RPMI7951 (cell line): ENCODE results near the gene ZNF135. TPM values are rescaled to one million over a fixed set of nuclear protein-coding genes. Genes with fewer than 3 reads are reported as not detected.

Experiments used
- DNase-seq: peaks from one replicate; pipeline ENCODE4 v3.0.0-alpha.2; 2012; ENCODE audit warnings: low read depth
- total RNA-seq: library from RNA; depleted of rRNA; stranded (reverse); fragments of >200 nt; shearing (Covaris generic); gene quantifications from 2 replicates; pipeline ENCODE4 v1.2.3, GENCODE V29; 2014; rRNA removed

ZNF135 gene
- 0.72 and 0.88 TPM in 2 replicates for total RNA-seq

GRCh38 chr19:58059003-58059670 is at the start of gene ZNF135:
TSS of gene ZNF135 (plus strand) at chr19:58059282. CDS start at chr19:58060003, 721 bp downstream.
- DNase-seq = peak; percentile 75

- no peak for DNase-seq
Measured at GRCh38 chr19:58009301-58009665, 49.8 kb upstream of the ZNF135 start.

GRCh38 chr19:58009666-58010301 is 49.3 kb upstream of the ZNF135 start:
- DNase-seq = peak; percentile 90

GRCh38 chr19:58010507-58010906 is 48.6 kb upstream of the ZNF135 start:
- DNase-seq = no peak

GRCh38 chr19:58014141-58014540 is 44.9 kb upstream of the ZNF135 start:
- no peak for DNase-seq

GRCh38 chr19:58020129-58020528 is 39.0 kb upstream of the ZNF135 start:
- DNase-seq = no peak

GRCh38 chr19:58021541-58022282 is 37.4 kb upstream of the ZNF135 start:
- DNase-seq = peak; percentile 64

- DNase-seq = no peak
Measured at GRCh38 chr19:58022283-58022660, 36.8 kb upstream of the ZNF135 start.

GRCh38 chr19:58024661-58025060 is 34.4 kb upstream of the ZNF135 start:
- no peak for DNase-seq

GRCh38 chr19:58033741-58034476 is 25.2 kb upstream of the ZNF135 start, which contains the start of gene ZSCAN1:
TSS of gene ZSCAN1 (plus strand) at chr19:58034025. CDS start at chr19:58037837, 3,812 bp downstream.
- peak; percentile 62 for DNase-seq

GRCh38 chr19:58034477-58034793 is 24.6 kb upstream of the ZNF135 start:
- no peak for DNase-seq

- DNase-seq = no peak
Measured at GRCh38 chr19:58035863-58036262, 23.2 kb upstream of the ZNF135 start.

GRCh38 chr19:58037927-58038687 is 21.0 kb upstream of the ZNF135 start:
- no peak for DNase-seq

- no peak for DNase-seq
Measured at GRCh38 chr19:58038688-58039204, 20.3 kb upstream of the ZNF135 start.

- DNase-seq = no peak
Measured at GRCh38 chr19:58040751-58041525, 18.1 kb upstream of the ZNF135 start.

- DNase-seq = no peak
Measured at GRCh38 chr19:58042495-58043340, 16.4 kb upstream of the ZNF135 start.

- DNase-seq = no peak
Measured at GRCh38 chr19:58044391-58044790, 14.7 kb upstream of the ZNF135 start.

GRCh38 chr19:58044886-58045285 is 14.2 kb upstream of the ZNF135 start:
- DNase-seq = no peak

GRCh38 chr19:58045411-58046050 is 13.6 kb upstream of the ZNF135 start:
- DNase-seq = no peak
